ENCODE measurements around the gene EEF2KMT.
"Not testable (repeated sequence)": the region's sequence is repeated elsewhere in the genome, so short reads cannot be mapped to it uniquely, and the experiment has no call there.

EEF2KMT gene

GRCh38 chr16:5097470-5098220, at the start of gene EEF2KMT:
Gene EEF2KMT, minus strand, starts transcription at chr16:5097795. Its CDS starts 56 bp downstream, at chr16:5097739.
- in situ Hi-C loops (cut with MboI; ENCODE audit: low sequenced_read_pairs): not testable (repeated sequence)

GRCh38 chr16:5144621-5144956, 47.0 kb upstream of the EEF2KMT start:
- in situ Hi-C loops (cut with MboI; ENCODE audit: low sequenced_read_pairs): not testable (repeated sequence)

- in situ Hi-C loops (cut with MboI; ENCODE audit: low sequenced_read_pairs): no loop called here
Measured at GRCh38 chr16:5143761-5144620, 46.4 kb upstream of the EEF2KMT start.

- in situ Hi-C loops (cut with MboI; ENCODE audit: low sequenced_read_pairs): not testable (repeated sequence)
Measured at GRCh38 chr16:5140151-5140550, 42.6 kb upstream of the EEF2KMT start.

GRCh38 chr16:5134739-5135452, 37.3 kb upstream of the EEF2KMT start:
- in situ Hi-C loops (cut with MboI; ENCODE audit: low sequenced_read_pairs): not testable (repeated sequence)

GRCh38 chr16:5132915-5133600, 35.5 kb upstream of the EEF2KMT start:
- in situ Hi-C loops (cut with MboI; ENCODE audit: low sequenced_read_pairs): not testable (repeated sequence)

- in situ Hi-C loops (cut with MboI; ENCODE audit: low sequenced_read_pairs): not testable (repeated sequence)
Measured at GRCh38 chr16:5131467-5132004, 33.9 kb upstream of the EEF2KMT start.

- in situ Hi-C loops (cut with MboI; ENCODE audit: low sequenced_read_pairs): not testable (repeated sequence)
Measured at GRCh38 chr16:5117300-5118087, 19.9 kb upstream of the EEF2KMT start.

GRCh38 chr16:5116780-5117295, 19.2 kb upstream of the EEF2KMT start:
- in situ Hi-C loops (cut with MboI; ENCODE audit: low sequenced_read_pairs): not testable (repeated sequence)

- in situ Hi-C loops (cut with MboI; ENCODE audit: low sequenced_read_pairs): not testable (repeated sequence)
Measured at GRCh38 chr16:5110933-5111332, 13.3 kb upstream of the EEF2KMT start.

- in situ Hi-C loops (cut with MboI; ENCODE audit: low sequenced_read_pairs): no loop called here
Measured at GRCh38 chr16:5108505-5109158, 11.0 kb upstream of the EEF2KMT start.

- in situ Hi-C loops (cut with MboI; ENCODE audit: low sequenced_read_pairs): not testable (repeated sequence)
Measured at GRCh38 chr16:5105039-5105438, 7.4 kb upstream of the EEF2KMT start.

- in situ Hi-C loops (cut with MboI; ENCODE audit: low sequenced_read_pairs): not testable (repeated sequence)
Measured at GRCh38 chr16:5103296-5104032, 5.9 kb upstream of the EEF2KMT start.

GRCh38 chr16:5099174-5099573, 1.6 kb upstream of the EEF2KMT start:
- in situ Hi-C loops (cut with MboI; ENCODE audit: low sequenced_read_pairs): not testable (repeated sequence)

GRCh38 chr16:5098221-5099159, 895 bp upstream of the EEF2KMT start:
- in situ Hi-C loops (cut with MboI; ENCODE audit: low sequenced_read_pairs): not testable (repeated sequence)

GRCh38 chr16:5097061-5097469, 530 bp downstream of the EEF2KMT start:
- in situ Hi-C loops (cut with MboI; ENCODE audit: low sequenced_read_pairs): not testable (repeated sequence)

GRCh38 chr16:5096437-5097060, 1.0 kb downstream of the EEF2KMT start:
- in situ Hi-C loops (cut with MboI; ENCODE audit: low sequenced_read_pairs): not testable (repeated sequence)

Measured in hTERT RPE-1 (cell line).